Kidney epithelial cell (primary cell): Measurements from ENCODE around the gene ARSD. TPM values are rescaled to one million over a fixed set of nuclear protein-coding genes. Genes with fewer than 3 reads are reported as not detected.
A peak's percentile ranks its signal among the peaks of the same experiment; 100 is the strongest.

ENCODE experiments used
- DNase-seq: peaks from one replicate; pipeline ENCODE4 v3.0.0-alpha.2; 2010; ENCODE audit warnings: low read depth
- H3K27me3 ChIP-seq: 2 replicates; pipeline ENCODE4 v1.6.0; 2011; ENCODE audit warnings: low read length; ENCODE audit not compliant: control insufficient read depth, insufficient read depth
- H3K36me3 ChIP-seq: 2 replicates; pipeline ENCODE4 v1.5.1; 2011; ENCODE audit warnings: low read length; ENCODE audit not compliant: control insufficient read depth, insufficient read depth
- H3K4me3 ChIP-seq: 2 replicates; pipeline ENCODE4 v1.5.1; 2011; ENCODE audit warnings: low read depth, mild to moderate bottlenecking, control low read depth, low read length
- total RNA-seq: library from RNA; depleted of rRNA; stranded (reverse); fragments of >200 nt; gene quantifications from 2 replicates; pipeline ENCODE4 v1.2.3, GENCODE V29; 2015
- TF ChIP-seq, protein P1 (sequence below): IDR thresholded peaks from 2 replicates; pipeline ENCODE4 v1.5.1; 2011; ENCODE audit warnings: mild to moderate bottlenecking, moderate library complexity, low read length, control low read depth, inconsistent platforms; ENCODE audit not compliant: insufficient read depth, poor library complexity, severe bottlenecking

Gene ARSD
- total RNA-seq, 1 donor from 2014 or later, result 30.9 TPM

DNA sequence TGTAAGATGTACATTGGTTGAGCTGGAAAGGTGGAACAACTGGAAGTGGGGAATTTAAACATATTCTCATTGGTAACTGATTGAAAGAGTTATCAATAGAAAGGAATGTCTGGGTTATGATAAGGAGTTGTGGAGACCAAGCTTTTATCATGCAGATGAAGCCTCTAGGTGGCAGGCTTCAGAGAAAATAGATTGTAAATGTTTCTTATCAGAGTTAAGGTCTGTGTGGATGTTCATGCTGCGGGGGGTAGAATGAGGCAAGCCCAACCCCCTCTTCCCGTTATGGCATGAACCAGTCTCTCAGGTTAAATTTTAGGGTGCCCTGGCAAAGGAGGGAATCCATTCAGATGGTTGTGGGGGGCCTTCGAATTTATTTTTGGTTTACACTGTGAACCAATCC is 16.0 kb downstream of the ARSD start:
- no peak for DNase-seq
- TF ChIP-seq, protein P1, sequence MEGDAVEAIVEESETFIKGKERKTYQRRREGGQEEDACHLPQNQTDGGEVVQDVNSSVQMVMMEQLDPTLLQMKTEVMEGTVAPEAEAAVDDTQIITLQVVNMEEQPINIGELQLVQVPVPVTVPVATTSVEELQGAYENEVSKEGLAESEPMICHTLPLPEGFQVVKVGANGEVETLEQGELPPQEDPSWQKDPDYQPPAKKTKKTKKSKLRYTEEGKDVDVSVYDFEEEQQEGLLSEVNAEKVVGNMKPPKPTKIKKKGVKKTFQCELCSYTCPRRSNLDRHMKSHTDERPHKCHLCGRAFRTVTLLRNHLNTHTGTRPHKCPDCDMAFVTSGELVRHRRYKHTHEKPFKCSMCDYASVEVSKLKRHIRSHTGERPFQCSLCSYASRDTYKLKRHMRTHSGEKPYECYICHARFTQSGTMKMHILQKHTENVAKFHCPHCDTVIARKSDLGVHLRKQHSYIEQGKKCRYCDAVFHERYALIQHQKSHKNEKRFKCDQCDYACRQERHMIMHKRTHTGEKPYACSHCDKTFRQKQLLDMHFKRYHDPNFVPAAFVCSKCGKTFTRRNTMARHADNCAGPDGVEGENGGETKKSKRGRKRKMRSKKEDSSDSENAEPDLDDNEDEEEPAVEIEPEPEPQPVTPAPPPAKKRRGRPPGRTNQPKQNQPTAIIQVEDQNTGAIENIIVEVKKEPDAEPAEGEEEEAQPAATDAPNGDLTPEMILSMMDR, result peak; percentile 8
- peaks cover 3% of the 10 kb centered on the region for H3K36me3 ChIP-seq
- no peaks in the 10 kb centered on the region for H3K27me3 ChIP-seq
- no peak overlapping the region for H3K4me3 ChIP-seq

DNA sequence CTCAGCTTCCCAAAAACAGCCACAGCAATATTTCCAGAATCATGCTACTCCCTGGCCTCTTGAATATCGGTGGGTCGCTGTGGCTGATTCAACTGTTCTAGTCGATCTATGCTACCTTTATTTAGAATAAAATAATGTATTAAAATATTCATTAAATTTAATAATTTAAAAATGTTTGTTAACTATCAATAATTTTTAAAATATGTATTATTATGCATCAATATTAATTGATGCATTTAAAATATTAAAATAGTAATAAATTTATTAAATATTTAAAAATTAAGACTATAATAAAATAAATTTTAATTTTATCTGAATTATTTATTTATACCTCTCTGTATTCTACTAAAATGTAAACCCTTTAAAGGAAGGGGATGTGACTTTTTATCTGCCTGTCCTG is 19.0 kb downstream of the ARSD start:
- H3K36me3 ChIP-seq, result peaks cover 3% of the 10 kb centered on the region
- no peak overlapping the region for H3K4me3 ChIP-seq
- H3K27me3 ChIP-seq, result no peaks in the 10 kb centered on the region
- TF ChIP-seq, protein P1, result no peak
- DNase-seq, result no peak

DNA sequence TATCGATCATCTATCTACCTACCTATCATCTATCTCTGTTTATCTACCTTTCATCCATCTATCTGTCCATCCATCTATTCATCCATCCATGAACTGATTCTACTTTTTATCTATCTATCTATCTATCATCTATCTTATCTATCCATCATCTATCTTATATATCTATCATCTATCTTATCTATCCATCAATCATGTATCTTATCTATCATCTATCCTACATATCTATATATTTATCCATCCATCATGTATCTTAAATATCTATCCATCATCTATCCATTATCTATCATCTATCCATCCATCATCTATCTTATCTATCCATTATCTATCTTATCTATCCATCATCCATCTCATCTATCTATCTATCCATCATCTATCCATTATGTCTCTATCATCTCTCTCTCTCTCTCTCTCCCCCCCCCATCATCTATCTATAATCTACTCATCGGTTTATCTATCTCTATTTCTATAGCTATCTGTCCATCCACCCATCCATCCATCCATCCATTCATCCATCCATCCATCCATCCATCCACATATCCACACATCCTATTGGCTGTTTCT is 20.9 kb downstream of the ARSD start:
- H3K4me3 ChIP-seq, result no peak overlapping the region
- TF ChIP-seq, protein P1, result no peak
- peaks cover 3% of the 10 kb centered on the region for H3K36me3 ChIP-seq
- no peak for DNase-seq
- no peaks in the 10 kb centered on the region for H3K27me3 ChIP-seq

DNA sequence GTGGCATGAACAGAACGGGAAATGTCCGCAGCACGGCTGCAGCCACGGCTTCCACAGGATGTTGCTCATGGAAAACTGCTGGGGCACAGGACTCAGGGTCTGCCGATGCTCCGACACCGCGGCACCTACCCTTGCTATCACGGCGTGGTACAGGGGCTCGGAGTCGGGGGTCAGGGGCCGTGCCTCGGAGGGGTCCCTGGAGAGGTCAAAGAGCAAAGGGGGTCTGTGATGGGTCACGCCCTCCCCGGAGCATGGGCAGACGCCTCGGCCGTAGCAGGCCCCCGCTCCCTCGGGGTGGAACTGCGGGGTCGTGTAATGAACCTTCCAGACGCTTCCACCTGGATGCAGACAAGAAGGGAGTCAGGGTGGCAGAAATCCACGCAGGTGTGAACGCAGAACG is 21.8 kb downstream of the ARSD start:
- Histone ChIP-seq H3K36me3 (peaks cover 2% of the 10 kb centered on the region), H3K4me3 (no peak overlapping the region), H3K27me3 (no peaks in the 10 kb centered on the region)
- TF ChIP-seq, protein P1, result no peak
- DNase-seq, result no peak

DNA sequence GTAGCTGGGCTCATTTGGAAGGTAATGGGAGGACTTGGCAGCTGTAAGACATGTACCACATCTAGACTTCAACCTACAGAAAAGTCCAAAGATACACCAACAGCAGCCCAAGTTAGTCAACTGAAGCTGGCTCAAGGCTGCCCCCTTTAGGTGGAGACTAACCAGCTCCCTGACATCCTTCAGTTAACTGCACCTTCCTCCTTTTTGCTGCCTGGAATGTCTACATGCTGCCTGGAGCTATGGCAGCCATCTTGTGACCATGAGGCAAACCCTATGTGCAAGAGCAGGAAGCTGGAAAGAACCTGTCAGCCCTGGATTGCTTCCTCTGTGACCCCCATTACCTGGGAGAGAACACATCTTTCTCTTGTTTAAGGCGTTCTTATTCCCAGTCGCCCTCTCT is 25.8 kb downstream of the ARSD start:
- DNase-seq, result no peak
- H3K27me3 ChIP-seq, result no peaks in the 10 kb centered on the region
- H3K4me3 ChIP-seq, result no peak overlapping the region
- no peaks in the 10 kb centered on the region for H3K36me3 ChIP-seq
- TF ChIP-seq, protein P1, result no peak

DNA sequence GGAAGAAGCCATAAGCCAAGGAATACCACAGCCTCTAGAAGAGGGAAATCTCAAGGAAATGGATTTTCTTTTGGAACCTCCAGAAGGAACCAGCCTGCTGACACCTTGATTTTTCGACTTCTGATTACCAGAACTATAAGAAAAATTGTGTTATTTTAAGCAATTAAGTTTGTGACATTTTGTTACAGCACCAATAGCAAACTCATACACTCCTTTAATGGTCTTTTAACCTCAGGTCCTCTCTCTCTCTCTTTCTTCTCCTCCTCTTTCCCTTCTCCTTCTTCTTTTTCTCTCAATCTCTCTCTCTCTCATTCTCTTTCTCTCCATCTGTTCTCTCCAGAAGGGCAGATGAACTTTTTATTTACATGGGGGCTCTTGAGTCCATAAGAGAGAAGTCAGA is 26.3 kb downstream of the ARSD start:
- Histone ChIP-seq H3K36me3 (no peaks in the 10 kb centered on the region), H3K4me3 (no peak overlapping the region), H3K27me3 (no peaks in the 10 kb centered on the region)
- TF ChIP-seq, protein P1, result no peak
- DNase-seq, result no peak
